Ascending aorta (tissue), 2 donors: ENCODE data around the gene IPMK. TPM values are rescaled to one million over a fixed set of nuclear protein-coding genes. Genes with fewer than 3 reads are reported as not detected.

Experiments used
- DNase-seq, 2 donors: peaks; one replicate each; pipeline ENCODE4 v3.0.0-alpha.2; 2019; ENCODE audit warnings: low spot score in 2 of 2
- H3K27ac ChIP-seq, 2 donors: fragments of 200-600 bp; sonication (generic); one replicate each; pipeline ENCODE4 v1.5.1; 2016 to 2017; ENCODE audit warnings: mild to moderate bottlenecking in 1 of 2
- H3K27me3 ChIP-seq: fragments of 200-600 bp; sonication (generic); one replicate; pipeline ENCODE4 v1.5.1; 2017
- H3K36me3 ChIP-seq, 2 donors: fragments of 200-600 bp; sonication (generic); one replicate each; pipeline ENCODE4 v1.5.1; 2016
- H3K4me1 ChIP-seq, 2 donors: fragments of 200-600 bp; sonication (generic); one replicate each; pipeline ENCODE4 v1.5.1; 2016 to 2017; ENCODE audit warnings: mild to moderate bottlenecking in 1 of 2
- H3K4me3 ChIP-seq, 2 donors: fragments of 200-600 bp; sonication (generic); one replicate each; pipeline ENCODE4 v1.5.1; 2016 to 2017; ENCODE audit warnings: mild to moderate bottlenecking in 1 of 2
- H3K9me3 ChIP-seq, 2 donors: fragments of 200-600 bp; sonication (generic); one replicate each; pipeline ENCODE4 v1.5.1; 2016
- CTCF ChIP-seq, 3 experiments: fragments of 200-600 bp in 2 of 3; fragments of 450-650 bp in 1 of 3; sonication (generic) in 2 of 3; IDR thresholded peaks; one replicate each; pipeline ENCODE4 v1.5.1; 2016 to 2019; ENCODE audit warnings: antibody characterized with exemption in 3 of 3, mild to moderate bottlenecking in 1 of 3, moderate library complexity in 1 of 3
- intact Hi-C: fragments of 100-400 bp; cut with DNase I; formaldehyde crosslinking; loops from one replicate; pipeline ENCODE4 v1.15.1; 2023
- total RNA-seq: library from RNA; depleted of rRNA; stranded (reverse); fragments of >200 nt; gene quantifications from one replicate; pipeline ENCODE4 v1.1.0, GENCODE V29; 2016

Gene IPMK
- total RNA-seq, 1 donor from 2014 or later: 2.8 TPM

DNA sequence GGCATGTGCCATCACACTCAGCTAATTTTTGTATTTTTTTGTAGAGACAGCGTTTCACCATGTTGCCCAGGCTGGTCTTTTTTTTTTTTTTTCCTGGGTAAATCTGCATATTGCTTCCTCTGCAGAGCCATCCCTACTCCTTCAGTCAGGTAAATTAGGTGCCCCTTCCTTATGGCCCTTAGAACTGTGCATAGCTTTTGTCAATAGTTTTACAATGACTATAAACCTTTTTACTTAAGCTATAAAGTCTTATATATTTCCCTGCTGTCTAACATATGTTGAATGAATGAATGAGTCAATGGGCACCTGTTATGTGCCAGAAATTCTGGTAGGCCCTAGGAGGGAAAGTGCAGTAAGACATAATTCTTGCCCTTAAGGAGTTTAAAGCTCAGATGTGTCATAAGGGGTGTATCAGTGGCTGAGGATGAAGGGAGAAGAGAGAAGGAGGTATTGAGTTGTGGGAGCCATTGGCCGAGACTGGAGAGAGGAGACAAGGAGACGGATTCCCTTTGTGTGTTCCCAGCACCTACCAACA, 36.5 kb upstream of the IPMK start:
- DNase-seq: no peak

GRCh38 chr10:58302254-58302653, 34.6 kb upstream of the IPMK start:
- Histone ChIP-seq H3K27ac (no peak overlapping the region), H3K27me3 (no peaks in the 10 kb centered on the region), H3K4me3 (no peak overlapping the region), H3K9me3 (no peaks in the 10 kb centered on the region), H3K4me1 (no peaks in the 10 kb centered on the region), H3K36me3 (no peaks in the 10 kb centered on the region)
- TF ChIP-seq CTCF (IDR thresholded peaks at IDR 0.05): no peak
- intact Hi-C loops: no loop called here
- no peak for DNase-seq

More for the DNA sequence above, 36.5 kb upstream of the IPMK start:
- Histone ChIP-seq H3K4me3 (no peak overlapping the region), H3K9me3 (no peaks in the 10 kb centered on the region), H3K27ac (no peak overlapping the region), H3K36me3 (no peaks in the 10 kb centered on the region), H3K27me3 (no peaks in the 10 kb centered on the region), H3K4me1 (no peaks in the 10 kb centered on the region)
- no peak for TF ChIP-seq CTCF (IDR thresholded peaks at IDR 0.05)
- intact Hi-C loops: no loop called here

GRCh38 chr10:58300676-58301075, 33.0 kb upstream of the IPMK start:
- DNase-seq: no peak
- H3K27ac ChIP-seq: no peak overlapping the region
- no peak for TF ChIP-seq CTCF (IDR thresholded peaks at IDR 0.05)
- intact Hi-C loops: no loop called here
- no peaks in the 10 kb centered on the region for H3K9me3 ChIP-seq
- H3K4me3 ChIP-seq: no peak overlapping the region
- H3K4me1 ChIP-seq: no peaks in the 10 kb centered on the region
- H3K27me3 ChIP-seq: no peaks in the 10 kb centered on the region
- H3K36me3 ChIP-seq: no peaks in the 10 kb centered on the region

GRCh38 chr10:58299580-58299979, 31.9 kb upstream of the IPMK start:
- no peak for DNase-seq
- no peak overlapping the region for H3K27ac ChIP-seq
- intact Hi-C loops: loop anchor here (2.0 kb wide), 1 partner anchor 85 kb away; the partner anchor contains the start of gene TFAM
- H3K27me3 ChIP-seq: no peaks in the 10 kb centered on the region
- no peaks in the 10 kb centered on the region for H3K36me3 ChIP-seq
- no peak overlapping the region for H3K4me3 ChIP-seq
- TF ChIP-seq CTCF (IDR thresholded peaks at IDR 0.05): peak; percentile 48 to 73 (median 57)
- no peaks in the 10 kb centered on the region for H3K4me1 ChIP-seq
- H3K9me3 ChIP-seq: no peaks in the 10 kb centered on the region

- Histone ChIP-seq H3K4me3 (no peak overlapping the region), H3K36me3 (no peaks in the 10 kb centered on the region), H3K27ac (no peak overlapping the region), H3K27me3 (no peaks in the 10 kb centered on the region), H3K4me1 (no peaks in the 10 kb centered on the region), H3K9me3 (no peaks in the 10 kb centered on the region)
- no peak for TF ChIP-seq CTCF (IDR thresholded peaks at IDR 0.05)
- intact Hi-C loops: no loop called here
- no peak for DNase-seq
Measured at GRCh38 chr10:58293989-58294388, 26.3 kb upstream of the IPMK start.
